Activated CD8-positive, alpha-beta memory T cell treated with anti-CD3 and anti-CD28 coated beads, Interleukin-2, amount 50 U/mL, for 4 hours (primary cell): ENCODE data around the gene PCDH10.

Experiments used
- DNase-seq: peaks from one replicate; pipeline ENCODE4 v3.0.0-alpha.2; 2020

PCDH10 gene

GRCh38 chr4:133148690-133149363 lies at the start of gene PCDH10:
Gene PCDH10 (plus strand): TSS chr4:133149294. CDS start chr4:133150141, 847 bp downstream.
- no peak for DNase-seq

GRCh38 chr4:133102043-133102442 lies 47.1 kb upstream of the PCDH10 start:
- DNase-seq = no peak

GRCh38 chr4:133102612-133103409 lies 46.3 kb upstream of the PCDH10 start:
- DNase-seq = no peak

- no peak for DNase-seq
Observed at GRCh38 chr4:133112641-133113040, 36.5 kb upstream of the PCDH10 start.

- DNase-seq = no peak
Observed at GRCh38 chr4:133124746-133125145, 24.3 kb upstream of the PCDH10 start.

- DNase-seq = no peak
Observed at GRCh38 chr4:133127500-133127899, 21.6 kb upstream of the PCDH10 start.

- DNase-seq = no peak
Observed at GRCh38 chr4:133129237-133129636, 19.9 kb upstream of the PCDH10 start.

GRCh38 chr4:133130171-133130570 lies 18.9 kb upstream of the PCDH10 start:
- no peak for DNase-seq

- no peak for DNase-seq
Observed at GRCh38 chr4:133131829-133132460, 17.1 kb upstream of the PCDH10 start.

GRCh38 chr4:133136833-133137232 lies 12.3 kb upstream of the PCDH10 start:
- DNase-seq = no peak

GRCh38 chr4:133137571-133137970 lies 11.5 kb upstream of the PCDH10 start:
- no peak for DNase-seq

- DNase-seq = no peak
Observed at GRCh38 chr4:133143775-133144430, 5.2 kb upstream of the PCDH10 start.

GRCh38 chr4:133145241-133145640 lies 3.9 kb upstream of the PCDH10 start:
- no peak for DNase-seq

GRCh38 chr4:133145758-133146573 lies 3.1 kb upstream of the PCDH10 start:
- no peak for DNase-seq

GRCh38 chr4:133146574-133147241 lies 2.4 kb upstream of the PCDH10 start:
- DNase-seq = no peak

- DNase-seq = no peak
Observed at GRCh38 chr4:133147286-133147821, 1.7 kb upstream of the PCDH10 start.

- no peak for DNase-seq
Observed at GRCh38 chr4:133147921-133148689, 989 bp upstream of the PCDH10 start.

GRCh38 chr4:133149364-133149695 lies 236 bp downstream of the PCDH10 start:
- DNase-seq = no peak

- no peak for DNase-seq
Observed at GRCh38 chr4:133149932-133150471, 908 bp downstream of the PCDH10 start.

- DNase-seq = no peak
Observed at GRCh38 chr4:133150486-133151340, 1.6 kb downstream of the PCDH10 start.
